ENCODE results near the gene STAC2. TPM values are rescaled to one million over a fixed set of nuclear protein-coding genes. Genes with fewer than 3 reads are reported as not detected.

Gene STAC2
- total and polyA plus RNA-seq, 2 of the 13 experiments (the other 11 are each of a cell fraction or from before 2014, with no cell fraction given) = not detected

- no peak for FAIRE-seq
- POLR2A ChIA-PET = no interaction called here
These were observed 55.2 kb downstream of the STAC2 start for GRCh38 chr17:39170558-39170957.

More at GRCh38 chr17:39170558-39170957, 55.2 kb downstream of the STAC2 start:
- Histone ChIP-seq H3K4me3 (replicated peaks in 1 of 3; ENCODE audit: insufficient read depth in 1 of 3, low read depth in 2 of 3, low read length in 3 of 3) (no peak overlapping the region), H3K36me3 (replicated peaks in 1 of 2; ENCODE audit: control insufficient read depth in 1 of 2, insufficient read depth in 2 of 2, low read length in 2 of 2) (no peaks in the 10 kb centered on the region), H3K4me2 (ENCODE audit: low read depth, low read length) (no peak overlapping the region), H3K9me3 (ENCODE audit: low read length) (no peaks in the 10 kb centered on the region), H3K27ac (ENCODE audit: extremely low read length, insufficient read depth, low read length) (no peak overlapping the region), H3K4me1 (ENCODE audit: insufficient read depth, low read length) (no peaks in the 10 kb centered on the region), H3K9ac (ENCODE audit: insufficient read depth, low read depth, low read length) (no peak overlapping the region), H3K27me3 (ENCODE audit: control insufficient read depth in 1 of 2, insufficient read depth in 2 of 2, low read length in 2 of 2) (peaks cover 4 to 18% of the 10 kb centered on the region in 2 experiments; a peak in 4 of 5 replicates), H2AFZ (ENCODE audit: low read length) (no peak overlapping the region), H4K20me1 (ENCODE audit: insufficient read depth, low read length) (no peaks in the 10 kb centered on the region; the same call in 1 of the 2 replicates), H3K79me2 (ENCODE audit: insufficient read depth, low read length) (no peaks in the 10 kb centered on the region)
- TF ChIP-seq TBL1XR1 (IDR thresholded peaks at IDR 0.05; ENCODE audit: borderline replicate concordance, low read length, partially characterized antibody) (no peak), POLR2AphosphoS2 (IDR thresholded peaks at IDR 0.05; ENCODE audit: low read depth, low read length) (no peak), ARNTL (CRISPR knock-in tag; IDR thresholded peaks at IDR 0.05) (no peak), ZNF230 (CRISPR knock-in tag; IDR thresholded peaks at IDR 0.05) (no peak), ZNF468 (CRISPR knock-in tag; IDR thresholded peaks at IDR 0.05) (no peak), ZMYM2 (CRISPR knock-in tag; IDR thresholded peaks at IDR 0.05) (no peak), RFXAP (CRISPR knock-in tag; IDR thresholded peaks at IDR 0.05; ENCODE audit: borderline replicate concordance) (no peak), PREB (CRISPR knock-in tag; IDR thresholded peaks at IDR 0.05) (no peak), NR2F6 (IDR thresholded peaks at IDR 0.05) (no peak), NR2F6 (CRISPR knock-in tag; IDR thresholded peaks at IDR 0.05) (no peak), TRIM22 (IDR thresholded peaks at IDR 0.05) (no peak), THAP8 (CRISPR knock-in tag; IDR thresholded peaks at IDR 0.05; ENCODE audit: borderline replicate concordance) (no peak), ZNF557 (CRISPR knock-in tag; IDR thresholded peaks at IDR 0.05) (no peak), ZNF282 (IDR thresholded peaks at IDR 0.05; ENCODE audit: partially characterized antibody) (no peak)
- no TSS peak for BruUV-seq (replicated peaks)
- no peak for ATAC-seq
- DNase-seq (ENCODE audit: low spot score) = no peak
- CTCF ChIA-PET (ENCODE audit: low intra/inter-chr PET ratio, low total read pairs) = no interaction called here
- intact Hi-C loops (cut with micrococcal nuclease; ENCODE audit: unreplicated experiment) = no loop called here
- in situ Hi-C loops (cut with HindIII; ENCODE audit: extremely low pct_ligation_motif_present, low pct_unique_long_range_greater_than_20kb) = loop anchor here (25.0 kb wide), 1 partner anchor 408 kb away; the partner anchor contains the start of gene PSMB3
- WGBS (ENCODE audit: low lambda C conversion rate) = 27% methylated on average over 6 of the region's 6 CpGs
